ENCODE measurements around the gene SYNPO2L. TPM values are rescaled to one million over a fixed set of nuclear protein-coding genes. Genes with fewer than 3 reads are reported as not detected.
"Not testable (repeated sequence)": the region's sequence is repeated elsewhere in the genome, so short reads cannot be mapped to it uniquely, and the experiment has no call there.

The SYNPO2L gene
- total RNA-seq, 1 donor from 2014 or later = 41.4 TPM

GRCh38 chr10:73623056-73623455 is 32.8 kb downstream of the SYNPO2L start:
- DNase-seq (ENCODE audit: low read depth) = no peak

DNA sequence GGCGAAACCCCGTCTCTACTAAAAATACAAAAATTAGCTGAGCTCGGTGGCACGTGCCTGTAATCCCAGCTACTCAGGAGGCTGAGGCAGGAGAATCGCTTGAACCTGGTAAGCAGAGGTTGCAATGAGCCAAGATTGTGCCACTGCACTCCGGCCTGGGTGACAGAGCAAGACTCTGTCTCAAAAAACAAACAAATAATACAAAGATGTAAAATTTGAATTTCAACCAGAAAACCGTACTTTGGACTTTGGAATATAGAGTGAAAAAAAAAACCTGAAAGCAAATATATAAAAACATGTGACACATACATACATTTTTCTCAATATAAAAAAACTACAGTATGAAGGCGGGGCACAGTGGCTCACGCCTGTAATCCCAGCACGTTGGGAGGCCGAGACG is 34.9 kb downstream of the SYNPO2L start:
- not testable (repeated sequence) for DNase-seq (ENCODE audit: low read depth)

DNA sequence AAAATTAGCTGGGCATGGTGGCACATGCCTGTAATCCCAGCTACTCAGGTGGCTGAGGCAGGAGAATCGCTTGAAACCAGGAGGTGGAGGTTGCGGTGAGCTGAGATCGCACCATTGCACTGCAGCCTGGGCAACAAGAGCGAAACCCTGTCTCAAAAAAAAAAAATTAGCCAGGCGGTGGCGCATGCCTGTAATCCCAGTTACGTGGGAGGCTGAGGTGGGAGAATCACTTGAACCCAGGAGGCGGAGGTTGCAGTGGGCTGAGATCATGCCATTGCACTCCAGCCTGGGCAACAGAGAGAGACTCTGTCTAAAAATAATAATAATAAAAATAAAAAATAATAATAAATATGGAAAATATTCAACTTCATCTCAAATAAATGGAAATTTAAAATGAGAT is 38.7 kb downstream of the SYNPO2L start:
- not testable (repeated sequence) for DNase-seq (ENCODE audit: low read depth)

DNA sequence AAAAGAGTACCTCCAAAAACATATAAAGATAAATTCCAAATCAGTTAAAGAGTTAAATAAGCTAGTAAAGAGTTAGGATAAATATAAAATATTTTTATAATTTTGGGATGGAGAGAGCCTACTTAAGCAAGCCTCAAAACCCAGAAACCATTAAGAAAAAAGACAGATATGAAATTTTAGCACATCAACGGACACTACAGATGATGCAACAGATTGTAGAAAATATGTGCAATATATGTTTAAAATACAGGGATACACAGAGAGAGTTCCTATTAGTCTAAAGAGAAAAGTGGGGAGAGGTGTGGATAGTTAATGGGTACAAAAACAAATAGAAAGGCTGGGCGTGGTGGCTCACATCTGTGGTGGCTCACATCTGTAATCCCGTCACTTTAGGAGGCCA is 41.1 kb downstream of the SYNPO2L start:
- no peak for DNase-seq (ENCODE audit: low read depth)

DNA sequence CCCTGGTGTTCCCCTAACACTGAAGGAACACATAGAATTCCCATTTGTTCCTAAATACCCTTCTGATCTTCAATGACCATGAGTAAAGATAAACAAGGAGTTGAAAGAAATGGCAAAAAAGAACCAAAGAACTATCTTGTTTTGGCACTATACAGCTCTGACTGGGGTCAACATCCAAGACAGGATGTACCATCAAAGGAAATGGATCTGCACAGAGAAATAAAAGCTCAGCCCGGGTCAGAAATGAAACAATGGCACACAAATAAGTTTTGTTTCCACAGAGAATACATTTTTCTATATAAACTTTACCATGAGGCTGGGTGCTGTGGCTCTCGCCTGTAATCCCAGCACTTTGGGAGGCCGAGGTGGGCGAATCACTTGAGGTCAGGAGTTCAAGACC is 46.7 kb downstream of the SYNPO2L start:
- no peak for DNase-seq (ENCODE audit: low read depth)

GRCh38 chr10:73601486-73601921 is 54.3 kb downstream of the SYNPO2L start:
- DNase-seq (ENCODE audit: low read depth) = peak; percentile 51

- DNase-seq (ENCODE audit: low read depth) = no peak
Observed at GRCh38 chr10:73597346-73597745, 58.5 kb downstream of the SYNPO2L start.

Other genes with a start within 250 kb of the SYNPO2L start
- gene ANXA7, start 242.0 kb downstream of the SYNPO2L start, total RNA-seq = 112 and 133 TPM in 2 replicates
- 6.6 and 8.1 TPM in 2 replicates for gene MSS51, start 222.5 kb downstream of the SYNPO2L start, total RNA-seq
- gene PPP3CB, start 160.0 kb downstream of the SYNPO2L start, total RNA-seq = 54.6 and 59.1 TPM in 2 replicates
- 79.9 and 88.8 TPM in 2 replicates for gene USP54, start 64.7 kb downstream of the SYNPO2L start, total RNA-seq
- 4.7 and 5.5 TPM in 2 replicates for gene MYOZ1, start 14.6 kb downstream of the SYNPO2L start, total RNA-seq
- gene AGAP5, start 42.1 kb upstream of the SYNPO2L start, total RNA-seq = 3.3 and 6.6 TPM in 2 replicates
- gene SEC24C, start 88.3 kb upstream of the SYNPO2L start, total RNA-seq = 87.4 and 88.4 TPM in 2 replicates
- 35.6 and 45.3 TPM in 2 replicates for gene CHCHD1, start 126.0 kb upstream of the SYNPO2L start, total RNA-seq
- gene ZSWIM8, start 129.6 kb upstream of the SYNPO2L start, total RNA-seq = 79.9 and 103 TPM in 2 replicates
- 11.5 and 15.2 TPM in 2 replicates for gene NDST2, start 155.6 kb upstream of the SYNPO2L start, total RNA-seq
- 32.4 and 32.8 TPM in 2 replicates for gene CAMK2G, start 218.5 kb upstream of the SYNPO2L start, total RNA-seq